Activated CD4-positive, alpha-beta T cell treated with anti-CD3 and anti-CD28 coated beads, Interleukin-2, amount 10 ng/mL, durations not matched to agents 24 days and 14 days (primary cell): ENCODE results near the gene SLC2A13. TPM values are rescaled to one million over a fixed set of nuclear protein-coding genes. Genes with fewer than 3 reads are reported as not detected.
"Not testable (repeated sequence)": the region's sequence is repeated elsewhere in the genome, so short reads cannot be mapped to it uniquely, and the experiment has no call there.

ENCODE experiments used
- DNase-seq: peaks from one replicate; pipeline ENCODE4 v3.0.0; 2022
- H3K27ac Mint-ChIP-seq: one replicate; pipeline ENCODE4 v1.8.0; 2022; ENCODE audit warnings: mild to moderate bottlenecking, mixed read lengths
- H3K27me3 Mint-ChIP-seq: one replicate; pipeline ENCODE4 v1.8.0; 2022; ENCODE audit warnings: mixed read lengths
- H3K36me3 Mint-ChIP-seq: one replicate; pipeline ENCODE4 v1.8.0; 2022; ENCODE audit warnings: low read depth, mild to moderate bottlenecking, mixed read lengths
- H3K4me1 Mint-ChIP-seq: one replicate; pipeline ENCODE4 v1.8.0; 2021; ENCODE audit warnings: mixed read lengths
- H3K4me3 Mint-ChIP-seq: one replicate; pipeline ENCODE4 v1.8.0; 2022; ENCODE audit warnings: mild to moderate bottlenecking, moderate library complexity, mixed read lengths
- H3K9me3 Mint-ChIP-seq: one replicate; pipeline ENCODE4 v1.8.0; 2021; ENCODE audit warnings: mixed read lengths
- intact Hi-C: fragments of 100-400 bp; cut with micrococcal nuclease; formaldehyde crosslinking; loops from one replicate; pipeline ENCODE4 v1.15.1; 2023
- total RNA-seq: library from RNA; stranded (reverse); gene quantifications from 2 replicates; pipeline ENCODE4 v1.2.3, GENCODE V29; 2022

SLC2A13 gene
- total RNA-seq, 1 donor from 2014 or later = 3.1 TPM

DNA sequence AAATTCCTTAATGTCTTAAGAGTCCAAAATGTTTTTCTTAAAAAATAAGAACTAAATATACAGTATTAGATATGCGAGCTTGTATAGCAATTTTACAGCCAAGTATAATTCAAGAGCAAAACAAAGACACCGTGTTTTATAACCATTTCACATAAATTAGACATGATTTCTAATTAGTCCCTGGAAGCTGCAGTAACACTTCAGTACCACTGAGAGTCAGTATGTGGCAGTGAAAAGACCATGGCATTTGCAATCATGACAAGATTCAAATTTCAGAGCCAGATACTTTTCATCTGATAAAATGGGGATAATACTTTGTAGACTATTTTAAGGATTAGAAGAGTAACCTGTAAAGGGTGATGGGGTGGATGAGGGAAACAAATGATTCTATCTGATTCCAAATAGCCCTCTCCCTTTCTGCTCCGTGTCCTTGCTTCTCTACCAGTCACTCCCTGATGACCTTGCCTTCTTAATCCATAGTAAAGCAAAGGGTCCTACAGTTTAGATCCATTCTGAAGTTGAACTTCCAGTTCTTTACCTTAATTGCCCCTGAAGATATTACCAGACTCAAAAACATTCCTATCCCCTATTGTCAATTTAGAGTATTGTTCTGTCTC, 340.8 kb downstream of the SLC2A13 start:
- no peak for DNase-seq
- intact Hi-C loops = loop anchor here (1.0 kb wide), 2 partner anchors 225 to 342 kb away; no protein-coding TSS in a partner anchor
- Mint-ChIP-seq H3K4me1 (no peaks in the 10 kb centered on the region), H3K9me3 (no peaks in the 10 kb centered on the region), H3K36me3 (no peaks in the 10 kb centered on the region), H3K27me3 (peaks cover 4% of the 10 kb centered on the region), H3K4me3 (no peak overlapping the region), H3K27ac (no peak overlapping the region)

DNA sequence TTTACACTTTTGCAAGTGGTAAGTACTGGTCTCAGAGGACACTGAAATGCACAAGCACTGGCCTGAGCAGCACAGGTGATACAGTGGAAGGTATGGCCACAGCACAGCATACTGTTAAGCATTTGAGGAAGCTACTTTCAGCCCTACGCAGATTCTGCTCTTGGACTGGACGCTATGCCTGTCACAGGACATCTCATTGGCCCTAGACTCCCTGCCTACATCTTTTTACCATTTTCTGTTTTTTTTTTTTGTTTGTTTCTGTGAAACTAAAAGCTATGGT, 342.1 kb downstream of the SLC2A13 start:
- H3K9me3 Mint-ChIP-seq = no peaks in the 10 kb centered on the region
- intact Hi-C loops = no loop called here
- no peak overlapping the region for H3K4me3 Mint-ChIP-seq
- H3K36me3 Mint-ChIP-seq = no peaks in the 10 kb centered on the region
- H3K4me1 Mint-ChIP-seq = no peaks in the 10 kb centered on the region
- H3K27me3 Mint-ChIP-seq = no peaks in the 10 kb centered on the region
- no peak overlapping the region for H3K27ac Mint-ChIP-seq
- no peak for DNase-seq

DNA sequence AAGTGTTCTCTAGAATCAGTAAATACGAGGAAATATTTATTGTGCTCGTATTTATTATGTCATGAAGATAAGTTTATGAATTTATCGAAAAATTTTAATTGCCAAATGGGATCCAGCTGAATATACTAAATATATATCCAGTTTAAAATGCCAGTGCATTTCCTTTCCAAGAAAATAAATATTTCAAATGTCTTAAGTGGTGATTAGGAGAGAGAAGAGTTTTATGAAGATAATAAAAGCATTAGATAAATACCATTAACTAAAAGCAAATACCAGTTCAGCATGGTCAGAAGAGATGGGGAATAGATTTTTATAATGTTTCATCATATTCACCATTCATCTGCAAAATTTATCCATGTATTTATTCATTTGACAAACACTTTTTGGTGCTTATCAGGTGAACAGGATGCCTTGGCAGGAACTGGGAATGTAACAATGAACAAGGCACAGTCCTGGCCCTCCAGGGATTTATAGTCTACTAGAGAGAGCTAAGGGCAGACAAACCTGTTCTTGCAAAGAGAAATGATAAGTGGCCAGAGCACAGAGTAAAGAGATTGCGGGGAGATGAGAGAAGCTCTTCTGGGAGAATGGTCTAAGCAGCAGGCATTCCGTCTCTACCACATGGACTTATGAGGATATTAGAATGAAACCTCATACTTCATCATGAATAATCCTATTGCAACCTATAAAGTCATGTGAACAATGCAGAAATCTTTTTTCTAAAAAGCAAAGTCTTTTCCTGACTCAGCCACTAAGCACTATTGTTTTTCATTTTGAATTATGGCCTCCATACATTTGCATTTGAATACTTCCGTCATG, 342.6 kb downstream of the SLC2A13 start:
- Mint-ChIP-seq H3K9me3 (no peaks in the 10 kb centered on the region), H3K27ac (no peak overlapping the region), H3K4me1 (no peaks in the 10 kb centered on the region), H3K27me3 (no peaks in the 10 kb centered on the region), H3K4me3 (no peak overlapping the region), H3K36me3 (no peaks in the 10 kb centered on the region)
- intact Hi-C loops = no loop called here
- DNase-seq = no peak

DNA sequence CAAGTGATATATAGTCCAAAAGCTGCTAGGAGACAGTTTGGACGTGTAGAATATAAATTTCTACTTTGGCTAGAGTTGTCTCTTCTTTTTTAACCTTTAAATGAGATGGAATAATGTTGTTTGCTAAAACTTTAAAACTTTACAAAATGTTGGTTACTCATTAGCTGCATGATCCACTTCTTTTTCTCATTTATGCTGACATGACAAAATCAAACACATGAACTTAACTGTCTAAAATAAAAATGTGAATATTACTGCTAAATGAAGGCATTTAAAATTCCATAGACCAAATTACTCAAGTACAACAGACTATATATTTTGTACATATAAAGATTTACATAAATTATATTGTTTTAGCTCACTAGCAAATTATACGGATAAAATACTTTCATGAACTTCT, 350.4 kb downstream of the SLC2A13 start:
- Mint-ChIP-seq H3K9me3 (no peaks in the 10 kb centered on the region), H3K27me3 (no peaks in the 10 kb centered on the region), H3K4me1 (no peaks in the 10 kb centered on the region), H3K36me3 (no peaks in the 10 kb centered on the region), H3K27ac (no peak overlapping the region), H3K4me3 (no peak overlapping the region)
- DNase-seq = no peak
- intact Hi-C loops = no loop called here

DNA sequence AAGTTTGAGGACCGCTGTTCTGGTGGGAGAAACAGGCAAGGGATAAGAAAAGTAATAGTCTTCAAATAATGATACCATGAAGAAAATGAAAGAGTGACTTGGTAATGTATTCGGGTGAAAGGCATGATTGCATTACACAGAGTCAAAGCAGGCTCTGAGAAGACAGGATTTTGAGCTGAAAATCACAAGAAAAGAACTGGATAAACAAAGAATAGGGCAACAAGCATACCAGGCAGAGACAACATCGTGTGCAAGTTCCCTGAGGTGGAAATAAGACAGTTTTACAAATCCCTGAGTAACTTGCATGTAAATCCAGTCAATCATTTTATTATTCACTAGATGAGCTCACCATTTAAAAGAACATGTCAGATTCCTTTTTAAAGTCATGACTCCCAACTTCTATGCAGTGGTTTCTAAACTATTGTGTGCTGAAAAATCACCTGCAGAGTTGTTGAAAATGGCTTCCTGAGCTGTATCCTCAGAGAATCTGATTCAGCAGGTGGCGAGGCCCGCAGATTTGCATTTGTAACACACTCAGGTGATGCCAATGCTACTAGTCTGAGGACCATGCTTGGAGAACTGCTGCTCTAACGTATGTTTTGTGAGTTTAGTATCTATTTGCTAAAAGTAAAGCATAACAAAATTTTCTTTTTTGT, 353.3 kb downstream of the SLC2A13 start:
- Mint-ChIP-seq H3K27me3 (no peaks in the 10 kb centered on the region), H3K9me3 (peaks cover 5% of the 10 kb centered on the region), H3K4me3 (no peak overlapping the region), H3K27ac (no peak overlapping the region), H3K4me1 (no peaks in the 10 kb centered on the region), H3K36me3 (no peaks in the 10 kb centered on the region)
- DNase-seq = no peak
- intact Hi-C loops = no loop called here

DNA sequence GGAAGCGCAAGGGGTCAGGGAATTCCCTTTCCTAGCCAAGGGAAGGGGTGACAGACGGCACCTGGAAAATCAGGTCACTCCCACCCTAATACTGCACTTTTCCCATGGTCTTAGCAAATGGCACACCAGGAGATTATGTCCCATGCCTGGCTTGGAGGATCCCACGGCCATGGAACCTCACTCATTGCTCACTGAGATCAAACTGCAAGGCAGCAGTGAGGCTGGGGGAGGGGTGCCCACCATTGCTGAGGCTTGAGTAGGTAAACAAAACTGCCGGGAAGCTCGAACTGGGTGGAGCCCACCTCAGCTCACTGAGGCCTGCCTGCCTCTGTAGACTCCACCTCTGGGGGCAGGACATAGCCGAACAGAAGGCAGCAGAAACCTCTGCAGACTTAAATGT, 359.7 kb downstream of the SLC2A13 start:
- DNase-seq, H3K36me3 Mint-ChIP-seq, intact Hi-C loops, H3K27ac Mint-ChIP-seq, H3K4me1 Mint-ChIP-seq, H3K27me3 Mint-ChIP-seq, H3K4me3 Mint-ChIP-seq: not testable (repeated sequence)
- H3K9me3 Mint-ChIP-seq = peaks cover 11% of the 10 kb centered on the region

DNA sequence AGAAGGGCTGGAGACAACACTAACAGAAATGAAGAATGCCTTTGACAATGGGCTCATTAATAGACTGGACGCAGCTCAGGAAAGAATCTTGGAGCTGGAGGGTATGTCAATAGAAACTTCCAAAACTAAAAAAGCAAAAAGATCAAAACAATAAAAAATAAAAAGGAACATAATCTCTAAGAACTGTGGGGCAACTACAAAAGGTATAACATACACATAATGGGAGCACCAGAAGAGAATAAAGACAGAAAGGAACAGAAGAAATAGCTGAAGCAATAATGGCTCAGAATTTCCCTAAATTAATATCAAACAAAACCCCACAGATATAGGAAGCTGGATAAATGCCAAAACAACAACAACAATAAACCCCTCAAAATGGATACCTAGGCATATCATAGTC, 362.2 kb downstream of the SLC2A13 start:
- DNase-seq = no peak
- no peak overlapping the region for H3K4me3 Mint-ChIP-seq
- intact Hi-C loops = no loop called here

DNA sequence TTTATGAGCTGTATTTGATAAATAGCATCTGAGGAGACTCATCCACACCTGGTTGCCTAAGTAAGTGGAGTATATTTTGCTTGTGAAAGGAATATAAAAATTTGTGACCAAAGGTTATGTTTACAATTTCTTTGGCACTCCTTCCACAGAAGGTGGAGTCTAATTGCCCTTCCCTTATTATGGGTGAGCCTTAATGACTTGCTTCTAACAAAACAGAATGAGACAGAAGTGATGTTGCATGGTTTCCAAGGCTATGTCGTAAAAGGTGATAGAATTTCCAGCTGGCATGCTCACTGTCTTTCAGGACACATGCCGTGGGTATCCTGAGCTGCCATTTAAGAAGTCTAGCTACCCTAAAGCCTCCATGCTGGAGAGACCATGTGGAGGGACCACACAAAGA, 369.5 kb downstream of the SLC2A13 start:
- no peaks in the 10 kb centered on the region for H3K4me1 Mint-ChIP-seq
- intact Hi-C loops = no loop called here
- H3K27me3 Mint-ChIP-seq = no peaks in the 10 kb centered on the region
- no peak for DNase-seq
- H3K9me3 Mint-ChIP-seq = peaks cover 13% of the 10 kb centered on the region
- no peak overlapping the region for H3K27ac Mint-ChIP-seq
- H3K4me3 Mint-ChIP-seq = no peak overlapping the region
- no peaks in the 10 kb centered on the region for H3K36me3 Mint-ChIP-seq

More for the DNA sequence above, 362.2 kb downstream of the SLC2A13 start:
- Mint-ChIP-seq H3K27me3 (no peaks in the 10 kb centered on the region), H3K27ac (no peak overlapping the region), H3K9me3 (peaks cover 5% of the 10 kb centered on the region), H3K36me3 (no peaks in the 10 kb centered on the region), H3K4me1 (no peaks in the 10 kb centered on the region)

DNA sequence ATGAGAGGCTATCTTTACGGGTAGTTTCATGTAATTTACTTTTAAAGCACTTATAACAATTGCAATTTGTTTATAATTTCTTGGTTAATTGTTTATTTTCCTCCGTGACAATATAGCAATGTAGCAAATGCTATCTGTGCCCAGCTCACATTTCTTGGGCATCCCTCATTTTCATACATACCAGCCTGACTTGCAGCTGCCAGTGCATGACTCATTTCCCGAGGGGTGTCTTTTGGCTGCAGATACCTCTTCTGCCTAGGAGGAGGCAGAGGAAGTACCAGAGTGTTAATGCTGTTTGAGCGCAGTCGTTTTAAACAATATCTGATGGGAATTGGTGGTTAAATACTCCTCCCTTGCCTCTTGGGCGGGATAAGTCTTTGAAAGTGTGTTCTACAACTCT, 382.1 kb downstream of the SLC2A13 start:
- Mint-ChIP-seq H3K27me3 (peaks cover 13% of the 10 kb centered on the region), H3K9me3 (peaks cover 4% of the 10 kb centered on the region), H3K4me3 (no peak overlapping the region), H3K4me1 (no peaks in the 10 kb centered on the region), H3K27ac (no peak overlapping the region), H3K36me3 (no peaks in the 10 kb centered on the region)
- intact Hi-C loops = no loop called here
- DNase-seq = no peak

DNA sequence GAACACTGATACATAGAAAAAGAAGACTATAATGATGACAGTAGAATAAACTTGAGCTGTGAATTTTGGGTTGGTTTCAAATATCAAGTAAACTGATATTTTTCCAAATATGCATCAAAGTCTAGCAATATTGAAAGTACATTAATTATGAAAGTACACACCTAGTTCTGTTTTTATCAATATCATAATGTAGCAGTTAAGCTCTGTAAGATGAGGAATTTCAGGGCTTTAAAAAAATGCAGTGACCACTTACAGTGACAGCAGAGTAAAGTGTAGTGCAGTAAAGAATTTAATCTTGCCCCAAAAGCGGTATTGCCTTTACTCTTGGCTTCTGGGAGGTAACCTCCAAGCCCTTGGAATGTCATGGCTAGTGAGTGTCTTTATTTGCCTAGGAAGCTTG, 383.4 kb downstream of the SLC2A13 start:
- Mint-ChIP-seq H3K4me1 (no peaks in the 10 kb centered on the region), H3K9me3 (no peaks in the 10 kb centered on the region), H3K4me3 (no peak overlapping the region), H3K27me3 (peaks cover 7% of the 10 kb centered on the region), H3K36me3 (no peaks in the 10 kb centered on the region), H3K27ac (no peak overlapping the region)
- intact Hi-C loops = no loop called here
- DNase-seq = no peak

DNA sequence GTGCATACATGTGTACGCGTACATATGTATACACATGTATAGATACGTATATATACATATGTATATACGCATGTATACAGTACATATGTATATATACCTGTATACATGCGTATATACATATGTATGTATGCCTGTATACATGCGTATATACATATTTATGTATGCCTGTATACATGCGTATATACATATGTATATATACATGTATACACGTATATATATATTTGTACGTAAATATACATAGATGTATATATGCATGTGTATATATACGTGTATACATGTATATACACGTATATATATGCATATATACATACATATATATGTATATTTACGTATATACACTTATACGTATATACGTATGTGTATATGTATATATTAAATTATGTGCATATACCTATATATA, 392.3 kb downstream of the SLC2A13 start:
- Mint-ChIP-seq H3K4me3 (no peak overlapping the region), H3K27me3 (peaks cover 8% of the 10 kb centered on the region), H3K36me3 (no peaks in the 10 kb centered on the region), H3K9me3 (no peaks in the 10 kb centered on the region), H3K27ac (no peak overlapping the region), H3K4me1 (no peaks in the 10 kb centered on the region)
- intact Hi-C loops = no loop called here
- no peak for DNase-seq

DNA sequence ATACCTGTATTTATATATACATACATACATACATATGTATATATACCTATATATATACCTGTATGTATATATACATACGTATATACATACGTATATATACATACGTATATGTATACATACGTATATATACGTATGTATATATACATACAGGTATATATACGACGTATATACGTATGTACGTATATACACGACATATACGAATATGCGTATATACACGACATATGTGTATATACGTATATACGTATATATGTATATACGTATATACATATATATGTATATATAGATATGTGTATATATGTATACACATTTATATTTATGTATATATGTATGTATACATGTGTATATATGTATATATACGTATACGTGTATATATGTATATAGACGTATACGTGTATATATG, 393.5 kb downstream of the SLC2A13 start:
- H3K4me3 Mint-ChIP-seq = no peak overlapping the region
- no peak for DNase-seq
- H3K27me3 Mint-ChIP-seq = peaks cover 11% of the 10 kb centered on the region
- H3K4me1 Mint-ChIP-seq = no peaks in the 10 kb centered on the region
- intact Hi-C loops = no loop called here
- H3K9me3 Mint-ChIP-seq = no peaks in the 10 kb centered on the region
- no peaks in the 10 kb centered on the region for H3K36me3 Mint-ChIP-seq
- no peak overlapping the region for H3K27ac Mint-ChIP-seq
